GM12872 (cell line): ENCODE measurements around the gene MIEF2.

Experiments
- TF ChIP-seq, protein P1 (sequence below): IDR thresholded peaks from 3 replicates; pipeline ENCODE4 v1.5.1; 2011; ENCODE audit warnings: low read depth, mild to moderate bottlenecking, low read length, moderate library complexity; ENCODE audit not compliant: insufficient read depth

MIEF2 gene

DNA sequence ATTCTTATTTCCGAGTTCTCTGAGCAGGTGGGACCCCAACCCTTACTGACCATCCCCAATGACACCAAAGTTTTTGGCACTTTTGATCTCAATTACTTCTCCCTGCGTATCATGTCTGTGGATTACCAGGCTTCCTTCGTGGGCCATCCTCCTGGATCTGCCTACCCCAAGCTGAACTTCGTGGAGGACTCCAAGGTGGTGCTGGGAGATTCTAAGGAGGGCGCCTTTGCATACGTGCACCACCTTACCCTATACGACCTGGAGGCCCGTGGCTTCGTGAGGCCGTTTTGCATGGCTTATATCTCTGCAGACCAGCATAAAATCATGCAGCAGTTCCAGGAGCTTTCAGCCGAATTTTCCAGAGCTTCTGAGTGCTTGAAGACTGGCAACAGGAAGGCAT lies 55.5 kb downstream of the MIEF2 start:
- TF ChIP-seq, protein P1, sequence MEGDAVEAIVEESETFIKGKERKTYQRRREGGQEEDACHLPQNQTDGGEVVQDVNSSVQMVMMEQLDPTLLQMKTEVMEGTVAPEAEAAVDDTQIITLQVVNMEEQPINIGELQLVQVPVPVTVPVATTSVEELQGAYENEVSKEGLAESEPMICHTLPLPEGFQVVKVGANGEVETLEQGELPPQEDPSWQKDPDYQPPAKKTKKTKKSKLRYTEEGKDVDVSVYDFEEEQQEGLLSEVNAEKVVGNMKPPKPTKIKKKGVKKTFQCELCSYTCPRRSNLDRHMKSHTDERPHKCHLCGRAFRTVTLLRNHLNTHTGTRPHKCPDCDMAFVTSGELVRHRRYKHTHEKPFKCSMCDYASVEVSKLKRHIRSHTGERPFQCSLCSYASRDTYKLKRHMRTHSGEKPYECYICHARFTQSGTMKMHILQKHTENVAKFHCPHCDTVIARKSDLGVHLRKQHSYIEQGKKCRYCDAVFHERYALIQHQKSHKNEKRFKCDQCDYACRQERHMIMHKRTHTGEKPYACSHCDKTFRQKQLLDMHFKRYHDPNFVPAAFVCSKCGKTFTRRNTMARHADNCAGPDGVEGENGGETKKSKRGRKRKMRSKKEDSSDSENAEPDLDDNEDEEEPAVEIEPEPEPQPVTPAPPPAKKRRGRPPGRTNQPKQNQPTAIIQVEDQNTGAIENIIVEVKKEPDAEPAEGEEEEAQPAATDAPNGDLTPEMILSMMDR: no peak
